ENCODE results near the gene TRDMT1. TPM values are rescaled to one million over a fixed set of nuclear protein-coding genes. Genes with fewer than 3 reads are reported as not detected.

TRDMT1 gene, protein sequence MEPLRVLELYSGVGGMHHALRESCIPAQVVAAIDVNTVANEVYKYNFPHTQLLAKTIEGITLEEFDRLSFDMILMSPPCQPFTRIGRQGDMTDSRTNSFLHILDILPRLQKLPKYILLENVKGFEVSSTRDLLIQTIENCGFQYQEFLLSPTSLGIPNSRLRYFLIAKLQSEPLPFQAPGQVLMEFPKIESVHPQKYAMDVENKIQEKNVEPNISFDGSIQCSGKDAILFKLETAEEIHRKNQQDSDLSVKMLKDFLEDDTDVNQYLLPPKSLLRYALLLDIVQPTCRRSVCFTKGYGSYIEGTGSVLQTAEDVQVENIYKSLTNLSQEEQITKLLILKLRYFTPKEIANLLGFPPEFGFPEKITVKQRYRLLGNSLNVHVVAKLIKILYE
- 10 to 100 TPM in 1 of 4 donors, 1 to 10 TPM in 3; 4.0 to 24.8 (median 6.4) TPM for total RNA-seq

- Histone ChIP-seq H3K4me3 (peak within 1 kb of the TSS; percentile 67 to 87 (median 82)), H3K36me3 (no peaks in the 10 kb centered on the region), H3K4me1 (peaks cover 0 to 9% (median 0%) of the 10 kb centered on the region in 4 donors), H3K27ac (peak within 1 kb of the TSS; percentile 84 to 94 (median 89)), H3K27me3 (no peaks in the 10 kb centered on the region), H3K9me3 (no peaks in the 10 kb centered on the region)
- TF ChIP-seq CTCF (IDR thresholded peaks at IDR 0.05) (peak in 3 of 6 experiments; percentile 4 to 26 (median 6)), POLR2A (IDR thresholded peaks at IDR 0.05) (no peak)
- peak; percentile 78 to 91 (median 90) for DNase-seq
Measured at GRCh38 chr10:17200912-17201793, at the start of gene TRDMT1. Gene TRDMT1 (minus strand): TSS chr10:17201672. CDS start chr10:17201634, 38 bp downstream.

- H3K27me3 ChIP-seq, result no peaks in the 10 kb centered on the region
- TF ChIP-seq POLR2A (IDR thresholded peaks at IDR 0.05) (no peak), CTCF (IDR thresholded peaks at IDR 0.05) (peak in 2 of 6 experiments; percentile 16 to 20)
- H3K9me3 ChIP-seq, result no peaks in the 10 kb centered on the region
- no peaks in the 10 kb centered on the region for H3K4me1 ChIP-seq
- no peaks in the 10 kb centered on the region for H3K36me3 ChIP-seq
- no peak overlapping the region for H3K27ac ChIP-seq
- H3K4me3 ChIP-seq, result no peak overlapping the region
- no peak for DNase-seq
Measured at GRCh38 chr10:17250736-17251135, 49.3 kb upstream of the TRDMT1 start.

DNA sequence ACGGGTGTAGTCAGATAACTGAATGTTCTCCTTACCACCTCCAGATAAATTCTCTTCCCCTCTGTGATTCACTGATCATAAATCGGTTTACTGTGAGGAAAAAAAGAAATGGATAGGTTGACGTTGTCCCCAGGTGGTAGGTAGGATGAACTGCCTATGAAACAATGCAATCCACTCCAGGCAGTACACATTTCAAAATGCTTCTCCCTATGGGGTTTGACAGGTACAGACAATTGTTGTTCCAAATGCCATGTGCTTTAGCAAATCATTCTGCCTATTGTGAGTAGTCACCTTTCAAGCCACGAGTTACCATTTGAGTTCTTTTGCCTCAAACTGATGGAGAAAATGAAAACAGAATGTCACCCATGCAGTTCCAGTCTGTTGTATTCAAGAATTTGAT is 48.3 kb upstream of the TRDMT1 start:
- no peak for DNase-seq
- TF ChIP-seq CTCF (IDR thresholded peaks at IDR 0.05) (peak in 4 of 6 experiments; percentile 18 to 35 (median 28)), POLR2A (IDR thresholded peaks at IDR 0.05) (no peak)
- H3K36me3 ChIP-seq, result no peaks in the 10 kb centered on the region
- no peaks in the 10 kb centered on the region for H3K9me3 ChIP-seq
- no peaks in the 10 kb centered on the region for H3K27me3 ChIP-seq
- no peak overlapping the region for H3K27ac ChIP-seq
- no peaks in the 10 kb centered on the region for H3K4me1 ChIP-seq
- no peak overlapping the region for H3K4me3 ChIP-seq

DNA sequence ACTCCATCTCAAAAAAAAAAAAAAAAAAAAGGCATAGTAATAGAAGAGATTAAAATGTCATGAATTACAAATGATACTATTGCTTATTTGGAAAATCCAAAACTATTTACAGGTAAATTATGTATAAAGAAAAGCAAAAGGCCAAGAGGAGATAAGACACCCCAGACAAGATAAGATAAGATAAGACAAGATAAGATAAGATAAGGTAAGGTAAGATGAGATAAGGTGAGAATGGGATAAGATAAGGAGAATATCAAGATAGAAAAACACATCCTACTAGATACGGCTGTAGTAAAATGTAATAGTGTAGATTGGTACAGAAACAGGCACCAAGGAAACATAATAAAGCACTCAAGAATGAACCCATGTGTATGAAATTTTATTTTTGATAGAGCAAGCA is 47.5 kb upstream of the TRDMT1 start:
- TF ChIP-seq POLR2A (IDR thresholded peaks at IDR 0.05) (no peak), CTCF (IDR thresholded peaks at IDR 0.05) (no peak)
- Histone ChIP-seq H3K27ac (no peak overlapping the region), H3K9me3 (no peaks in the 10 kb centered on the region), H3K4me1 (no peaks in the 10 kb centered on the region), H3K27me3 (no peaks in the 10 kb centered on the region), H3K4me3 (no peak overlapping the region), H3K36me3 (no peaks in the 10 kb centered on the region)
- DNase-seq, result no peak

- no peak for DNase-seq
Measured at GRCh38 chr10:17247210-17247609, 45.7 kb upstream of the TRDMT1 start.

More at GRCh38 chr10:17247210-17247609, 45.7 kb upstream of the TRDMT1 start:
- H3K36me3 ChIP-seq, result no peaks in the 10 kb centered on the region
- H3K27ac ChIP-seq, result no peak overlapping the region
- H3K4me1 ChIP-seq, result no peaks in the 10 kb centered on the region
- TF ChIP-seq CTCF (IDR thresholded peaks at IDR 0.05), result no peak
- H3K9me3 ChIP-seq, result no peaks in the 10 kb centered on the region
- no peak overlapping the region for H3K4me3 ChIP-seq
- no peaks in the 10 kb centered on the region for H3K27me3 ChIP-seq
